Measurements from ENCODE around the gene MOB3B.

The MOB3B gene

GRCh38 chr9:27340285-27340674 is 189.3 kb downstream of the MOB3B start:
- Mint-ChIP-seq H3K36me3 (ENCODE audit: low read depth) (peaks cover 44% of the 10 kb centered on the region), H3K4me3 (no peak overlapping the region), H3K4me1 (peaks cover 62% of the 10 kb centered on the region), H3K9me3 (peaks cover 23% of the 10 kb centered on the region), H3K27ac (peak overlapping the region; percentile 96), H3K27me3 (ENCODE audit: low read depth, poor library complexity) (peaks cover 4% of the 10 kb centered on the region)
- no peak for DNase-seq
- TF ChIP-seq, protein P1, sequence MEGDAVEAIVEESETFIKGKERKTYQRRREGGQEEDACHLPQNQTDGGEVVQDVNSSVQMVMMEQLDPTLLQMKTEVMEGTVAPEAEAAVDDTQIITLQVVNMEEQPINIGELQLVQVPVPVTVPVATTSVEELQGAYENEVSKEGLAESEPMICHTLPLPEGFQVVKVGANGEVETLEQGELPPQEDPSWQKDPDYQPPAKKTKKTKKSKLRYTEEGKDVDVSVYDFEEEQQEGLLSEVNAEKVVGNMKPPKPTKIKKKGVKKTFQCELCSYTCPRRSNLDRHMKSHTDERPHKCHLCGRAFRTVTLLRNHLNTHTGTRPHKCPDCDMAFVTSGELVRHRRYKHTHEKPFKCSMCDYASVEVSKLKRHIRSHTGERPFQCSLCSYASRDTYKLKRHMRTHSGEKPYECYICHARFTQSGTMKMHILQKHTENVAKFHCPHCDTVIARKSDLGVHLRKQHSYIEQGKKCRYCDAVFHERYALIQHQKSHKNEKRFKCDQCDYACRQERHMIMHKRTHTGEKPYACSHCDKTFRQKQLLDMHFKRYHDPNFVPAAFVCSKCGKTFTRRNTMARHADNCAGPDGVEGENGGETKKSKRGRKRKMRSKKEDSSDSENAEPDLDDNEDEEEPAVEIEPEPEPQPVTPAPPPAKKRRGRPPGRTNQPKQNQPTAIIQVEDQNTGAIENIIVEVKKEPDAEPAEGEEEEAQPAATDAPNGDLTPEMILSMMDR (IDR thresholded peaks at IDR 0.05), result no peak

DNA sequence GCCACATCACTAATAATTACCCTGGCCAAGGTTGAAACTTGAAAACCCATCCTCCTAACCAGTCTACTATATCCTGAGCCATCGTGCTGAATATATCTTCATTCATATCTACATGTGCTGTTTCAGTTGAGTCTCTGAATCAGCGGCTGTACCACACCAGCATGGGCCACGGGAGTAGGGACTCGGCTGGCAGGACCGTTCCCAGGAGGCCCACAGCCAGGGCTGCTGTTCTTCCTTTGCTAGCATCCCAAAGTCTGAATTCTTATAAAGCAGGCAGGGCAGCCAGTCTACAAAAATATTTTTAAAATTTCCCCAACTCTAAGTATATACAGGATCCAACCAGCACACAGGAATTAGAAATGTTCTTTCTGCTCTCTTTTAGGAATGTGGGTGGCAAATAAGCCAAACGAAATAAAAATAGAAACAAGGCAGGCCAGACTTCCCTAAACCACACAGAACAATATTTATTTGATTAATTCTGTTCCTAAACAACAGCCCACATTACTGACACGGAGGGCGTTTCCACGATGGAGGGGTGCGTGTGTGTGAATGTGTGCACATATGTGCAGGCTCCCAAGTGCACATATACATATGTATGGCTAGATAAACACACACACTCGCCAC is 189.8 kb downstream of the MOB3B start:
- TF ChIP-seq, protein P1 (IDR thresholded peaks at IDR 0.05), result no peak
- H3K27me3 Mint-ChIP-seq (ENCODE audit: low read depth, poor library complexity), result peaks cover 6% of the 10 kb centered on the region
- peaks cover 23% of the 10 kb centered on the region for H3K9me3 Mint-ChIP-seq
- peaks cover 63% of the 10 kb centered on the region for H3K4me1 Mint-ChIP-seq
- H3K27ac Mint-ChIP-seq, result no peak overlapping the region
- DNase-seq, result no peak
- peaks cover 41% of the 10 kb centered on the region for H3K36me3 Mint-ChIP-seq (ENCODE audit: low read depth)
- H3K4me3 Mint-ChIP-seq, result no peak overlapping the region

DNA sequence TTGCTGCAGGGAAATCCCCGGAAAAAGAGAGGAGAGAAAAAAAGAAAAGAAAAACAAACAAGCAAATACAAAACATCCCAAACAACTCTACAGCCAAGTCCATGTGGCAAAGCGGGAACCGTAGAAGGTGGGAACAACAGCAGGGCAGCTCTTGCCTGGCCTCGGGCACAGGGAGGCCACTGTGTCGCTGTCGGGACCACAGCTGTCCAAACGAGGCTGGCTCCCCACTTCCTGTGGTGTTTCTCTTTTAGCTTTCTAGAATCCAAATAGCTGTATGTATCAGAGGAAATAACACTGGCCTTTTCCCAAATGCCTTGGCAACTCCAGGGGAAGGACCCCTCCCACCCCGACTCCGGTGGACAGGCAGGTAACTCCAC is 191.1 kb downstream of the MOB3B start:
- Mint-ChIP-seq H3K4me3 (no peak overlapping the region), H3K9me3 (peaks cover 15% of the 10 kb centered on the region), H3K27me3 (ENCODE audit: low read depth, poor library complexity) (peaks cover 7% of the 10 kb centered on the region), H3K27ac (peak overlapping the region; percentile 43), H3K4me1 (peaks cover 69% of the 10 kb centered on the region), H3K36me3 (ENCODE audit: low read depth) (peaks cover 29% of the 10 kb centered on the region)
- TF ChIP-seq, protein P1 (IDR thresholded peaks at IDR 0.05), result no peak
- no peak for DNase-seq

- Mint-ChIP-seq H3K27ac (peak overlapping the region; percentile 43), H3K4me1 (peaks cover 71% of the 10 kb centered on the region), H3K9me3 (peaks cover 10% of the 10 kb centered on the region), H3K4me3 (no peak overlapping the region), H3K27me3 (ENCODE audit: low read depth, poor library complexity) (peaks cover 7% of the 10 kb centered on the region), H3K36me3 (ENCODE audit: low read depth) (peaks cover 23% of the 10 kb centered on the region)
- DNase-seq, result no peak
- TF ChIP-seq, protein P1 (IDR thresholded peaks at IDR 0.05), result no peak
Observed at GRCh38 chr9:27337833-27338526, 191.6 kb downstream of the MOB3B start.

- Mint-ChIP-seq H3K27ac (peak overlapping the region; percentile 78), H3K9me3 (peaks cover 6% of the 10 kb centered on the region)
Observed at GRCh38 chr9:27337236-27337635, 192.4 kb downstream of the MOB3B start.

More at GRCh38 chr9:27337236-27337635, 192.4 kb downstream of the MOB3B start:
- Mint-ChIP-seq H3K4me1 (peaks cover 71% of the 10 kb centered on the region), H3K27me3 (ENCODE audit: low read depth, poor library complexity) (peaks cover 7% of the 10 kb centered on the region), H3K4me3 (no peak overlapping the region), H3K36me3 (ENCODE audit: low read depth) (peaks cover 20% of the 10 kb centered on the region)
- TF ChIP-seq, protein P1 (IDR thresholded peaks at IDR 0.05), result no peak
- DNase-seq, result no peak

Data from nephron progenitor cell (in vitro differentiated cells).